Measurements from ENCODE around the gene TRIML2. TPM values are rescaled to one million over a fixed set of nuclear protein-coding genes. Genes with fewer than 3 reads are reported as not detected.

TRIML2 gene, protein sequence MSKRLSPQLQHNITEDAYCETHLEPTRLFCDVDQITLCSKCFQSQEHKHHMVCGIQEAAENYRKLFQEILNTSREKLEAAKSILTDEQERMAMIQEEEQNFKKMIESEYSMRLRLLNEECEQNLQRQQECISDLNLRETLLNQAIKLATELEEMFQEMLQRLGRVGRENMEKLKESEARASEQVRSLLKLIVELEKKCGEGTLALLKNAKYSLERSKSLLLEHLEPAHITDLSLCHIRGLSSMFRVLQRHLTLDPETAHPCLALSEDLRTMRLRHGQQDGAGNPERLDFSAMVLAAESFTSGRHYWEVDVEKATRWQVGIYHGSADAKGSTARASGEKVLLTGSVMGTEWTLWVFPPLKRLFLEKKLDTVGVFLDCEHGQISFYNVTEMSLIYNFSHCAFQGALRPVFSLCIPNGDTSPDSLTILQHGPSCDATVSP
- not detected in 2 replicates for total RNA-seq (2016; rRNA removed; fragmentation: Illumina TruSeq; extraction: Trizol)
- not detected in 2 replicates for total RNA-seq (2016; cell fraction: cytosol; rRNA removed; fragmentation: Illumina TruSeq; extraction: Trizol; ENCODE audit: low read depth)
- total RNA-seq (2016; cell fraction: insoluble cytoplasmic fraction; rRNA removed; fragmentation: Illumina TruSeq; extraction: Trizol), result not detected in 2 replicates
- not detected in 2 replicates for total RNA-seq (2016; cell fraction: membrane; rRNA removed; fragmentation: Illumina TruSeq; extraction: Trizol)
- total RNA-seq (2016; cell fraction: nucleus; rRNA removed; fragmentation: Illumina TruSeq; extraction: Trizol), result not detected in 2 replicates
- not detected in 2 replicates for polyA plus RNA-seq (2011; rRNA removed)
- not detected in 2 replicates for polyA plus RNA-seq (2011; cell fraction: cytosol; rRNA removed)
- not detected in 2 replicates for polyA plus RNA-seq (2011; cell fraction: nucleus; rRNA removed)
- not detected in 2 replicates for polyA plus RNA-seq (2012)
- not detected in 2 replicates for polyA plus RNA-seq (2016; cell fraction: cytosol; fragmentation: Illumina TruSeq; extraction: Trizol; ENCODE audit: low read depth)
- polyA plus RNA-seq (2016; cell fraction: insoluble cytoplasmic fraction; fragmentation: Illumina TruSeq; extraction: Trizol; ENCODE audit: low read depth), result not detected in 2 replicates
- polyA plus RNA-seq (2016; cell fraction: membrane; fragmentation: Illumina TruSeq; extraction: Trizol; ENCODE audit: low read depth), result not detected in 2 replicates
- not detected in 2 replicates for polyA plus RNA-seq (2016; cell fraction: nucleus; fragmentation: Illumina TruSeq; extraction: Trizol; ENCODE audit: insufficient read depth, low read depth)
- 6.2 TPM in 1 of 2 replicates, not detected in the other for polyA minus RNA-seq (2011; rRNA and poly(A)+ RNA removed; ENCODE audit: low replicate concordance)
- not detected in 2 replicates for polyA minus RNA-seq (2011; cell fraction: cytosol; rRNA and poly(A)+ RNA removed)
- 0.39 TPM in 1 of 2 replicates, not detected in the other for polyA minus RNA-seq (2011; cell fraction: nucleus; rRNA and poly(A)+ RNA removed)
- not detected for Bru-seq, nascent RNA
- BruChase-seq, experiment 1, labeled RNA remaining after a 6-hour chase, result not detected
- BruChase-seq, experiment 2, labeled RNA remaining after a 2-hour chase, result not detected
- long read RNA-seq, experiment 1, result 0 reads
- long read RNA-seq, experiment 2, result 0 reads

- ATAC-seq (no peak), DNase-seq (ENCODE audit: low spot score) (no peak), FAIRE-seq (no peak)
- H3K9ac ChIP-seq (ENCODE audit: insufficient read depth, low read depth, low read length), result no peak within 1 kb of the TSS
- H3K9me3 ChIP-seq (ENCODE audit: low read length), result no peaks in the 10 kb centered on the region
- H3K4me3 ChIP-seq (replicated peaks in 1 of 3; ENCODE audit: insufficient read depth in 1 of 3, low read depth in 2 of 3, low read length in 3 of 3), result no peak within 1 kb of the TSS
- intact Hi-C loops (cut with micrococcal nuclease; ENCODE audit: unreplicated experiment), result no loop called here
- ChIA-PET CTCF (ENCODE audit: low intra/inter-chr PET ratio, low total read pairs) (no interaction called here), POLR2A (no interaction called here)
- no peak for TF ChIP-seq ZNF431 (CRISPR knock-in tag; IDR thresholded peaks at IDR 0.05; ENCODE audit: borderline replicate concordance, low read depth)
- TF ChIP-seq ZHX2 (IDR thresholded peaks at IDR 0.05; ENCODE audit: low read depth), result no peak
- TF ChIP-seq ZHX2 (CRISPR knock-in tag; IDR thresholded peaks at IDR 0.05; ENCODE audit: borderline replicate concordance), result no peak
- no peak for TF ChIP-seq ZFX (CRISPR knock-in tag; IDR thresholded peaks at IDR 0.05; ENCODE audit: low read depth)
- TF ChIP-seq HNRNPL (IDR thresholded peaks at IDR 0.05; ENCODE audit: low read depth, low read length), result no peak
- no peak for TF ChIP-seq HOXD1 (CRISPR knock-in tag; IDR thresholded peaks at IDR 0.05)
- BruUV-seq (replicated peaks), result no TSS peak
- no peak within 1 kb of the TSS for H3K4me2 ChIP-seq (ENCODE audit: low read depth, low read length)
- no peak within 1 kb of the TSS for H3K27ac ChIP-seq (ENCODE audit: extremely low read length, insufficient read depth, low read length)
- in situ Hi-C loops (cut with HindIII; ENCODE audit: extremely low pct_ligation_motif_present, low pct_unique_long_range_greater_than_20kb), result no loop called here
- no peak within 1 kb of the TSS for H2AFZ ChIP-seq (ENCODE audit: low read length)
- no peaks in the 10 kb centered on the region for H3K4me1 ChIP-seq (ENCODE audit: insufficient read depth, low read length)
- H3K79me2 ChIP-seq (ENCODE audit: insufficient read depth, low read length), result no peaks in the 10 kb centered on the region
- H4K20me1 ChIP-seq (ENCODE audit: insufficient read depth, low read length), result no peaks in the 10 kb centered on the region
- WGBS (ENCODE audit: low lambda C conversion rate), result 1% methylated on average over 11 of the region's 11 CpGs
- no peaks in the 10 kb centered on the region for H3K36me3 ChIP-seq (replicated peaks in 1 of 2; ENCODE audit: control insufficient read depth in 1 of 2, insufficient read depth in 2 of 2, low read length in 2 of 2)
- H3K27me3 ChIP-seq (ENCODE audit: control insufficient read depth in 1 of 2, insufficient read depth in 2 of 2, low read length in 2 of 2), result no peaks in the 10 kb centered on the region; a peak in 1 of 5 replicates
Observed at GRCh38 chr4:188109157-188109755, at the start of gene TRIML2. Gene TRIML2 (minus strand): TSS chr4:188109603. CDS start chr4:188105368, 4,235 bp downstream.

All from HepG2 (cell line).